ENCODE results near the gene LRRC4C. TPM values are rescaled to one million over a fixed set of nuclear protein-coding genes. Genes with fewer than 3 reads are reported as not detected.

LRRC4C gene
- total RNA-seq, 1 experiment from 2014 or later, result 0.72 TPM

DNA sequence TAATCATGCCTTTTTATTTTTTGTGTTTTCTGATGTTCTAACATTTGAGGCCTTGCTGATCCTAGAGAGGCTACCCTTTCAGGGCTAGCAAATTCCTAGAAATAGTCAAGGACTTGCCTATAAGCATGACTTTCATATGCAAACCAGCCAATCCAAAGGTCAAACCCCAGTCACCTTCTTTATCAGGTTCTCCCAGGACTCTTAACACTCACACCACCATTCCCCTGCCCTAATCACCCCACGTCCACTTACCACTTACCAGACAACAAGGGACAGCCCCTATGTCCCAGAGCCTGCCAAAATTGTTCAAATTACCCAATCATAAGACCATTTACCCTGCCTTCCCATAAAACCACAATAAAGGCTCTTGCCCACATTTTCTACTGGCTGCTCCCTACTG lies 1339.8 kb downstream of the LRRC4C start (continued):
- no peak for TF ChIP-seq NR1H2 (CRISPR knock-in tag; IDR thresholded peaks at IDR 0.05)

DNA sequence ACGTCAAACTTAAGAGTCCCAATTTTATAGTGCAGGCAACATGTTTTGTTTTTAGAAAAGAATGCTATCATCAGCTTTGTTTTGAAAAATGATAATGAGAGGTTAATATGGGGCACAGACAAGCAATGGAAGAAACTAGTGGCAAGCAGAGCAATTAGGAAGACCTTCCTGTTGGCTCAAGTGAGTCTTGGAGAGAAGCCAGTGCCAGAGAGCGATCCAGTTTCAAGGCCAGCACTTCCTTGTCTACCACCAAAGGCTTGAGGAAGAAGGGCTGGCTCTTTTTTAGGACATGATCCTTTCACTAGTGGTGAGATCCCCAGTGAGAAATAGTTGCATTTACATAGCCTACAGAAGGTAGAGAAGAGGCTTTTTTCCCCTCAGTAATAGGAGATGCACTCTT lies 1340.7 kb downstream of the LRRC4C start:
- TF ChIP-seq EMX1 (CRISPR knock-in tag; IDR thresholded peaks at IDR 0.05), result no peak
- no peak for TF ChIP-seq ZNF423 (CRISPR knock-in tag; IDR thresholded peaks at IDR 0.05)
- TF ChIP-seq ZNF121 (CRISPR knock-in tag; IDR thresholded peaks at IDR 0.05), result no peak
- no peak for TF ChIP-seq ATF1 (CRISPR knock-in tag; IDR thresholded peaks at IDR 0.05)
- TF ChIP-seq ESRRA (CRISPR knock-in tag; IDR thresholded peaks at IDR 0.05; ENCODE audit: borderline replicate concordance), result no peak
- no peak for TF ChIP-seq AR (CRISPR knock-in tag; IDR thresholded peaks at IDR 0.05)
- TF ChIP-seq, protein P1, sequence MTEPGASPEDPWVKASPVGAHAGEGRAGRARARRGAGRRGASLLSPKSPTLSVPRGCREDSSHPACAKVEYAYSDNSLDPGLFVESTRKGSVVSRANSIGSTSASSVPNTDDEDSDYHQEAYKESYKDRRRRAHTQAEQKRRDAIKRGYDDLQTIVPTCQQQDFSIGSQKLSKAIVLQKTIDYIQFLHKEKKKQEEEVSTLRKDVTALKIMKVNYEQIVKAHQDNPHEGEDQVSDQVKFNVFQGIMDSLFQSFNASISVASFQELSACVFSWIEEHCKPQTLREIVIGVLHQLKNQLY (CRISPR knock-in tag; IDR thresholded peaks at IDR 0.05), result no peak
- no peak for TF ChIP-seq RELA (CRISPR knock-in tag; IDR thresholded peaks at IDR 0.05; ENCODE audit: borderline replicate concordance)
- TF ChIP-seq ZMAT4 (CRISPR knock-in tag; IDR thresholded peaks at IDR 0.05), result no peak
- TF ChIP-seq, protein P2, sequence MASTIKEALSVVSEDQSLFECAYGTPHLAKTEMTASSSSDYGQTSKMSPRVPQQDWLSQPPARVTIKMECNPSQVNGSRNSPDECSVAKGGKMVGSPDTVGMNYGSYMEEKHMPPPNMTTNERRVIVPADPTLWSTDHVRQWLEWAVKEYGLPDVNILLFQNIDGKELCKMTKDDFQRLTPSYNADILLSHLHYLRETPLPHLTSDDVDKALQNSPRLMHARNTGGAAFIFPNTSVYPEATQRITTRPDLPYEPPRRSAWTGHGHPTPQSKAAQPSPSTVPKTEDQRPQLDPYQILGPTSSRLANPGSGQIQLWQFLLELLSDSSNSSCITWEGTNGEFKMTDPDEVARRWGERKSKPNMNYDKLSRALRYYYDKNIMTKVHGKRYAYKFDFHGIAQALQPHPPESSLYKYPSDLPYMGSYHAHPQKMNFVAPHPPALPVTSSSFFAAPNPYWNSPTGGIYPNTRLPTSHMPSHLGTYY (CRISPR knock-in tag; IDR thresholded peaks at IDR 0.05), result no peak
- TF ChIP-seq ZNF416 (CRISPR knock-in tag; IDR thresholded peaks at IDR 0.05), result no peak
- TF ChIP-seq SMAD4 (CRISPR knock-in tag; IDR thresholded peaks at IDR 0.05), result no peak
- TF ChIP-seq NFE2L1 (CRISPR knock-in tag; IDR thresholded peaks at IDR 0.05), result no peak
- TF ChIP-seq, protein P3, sequence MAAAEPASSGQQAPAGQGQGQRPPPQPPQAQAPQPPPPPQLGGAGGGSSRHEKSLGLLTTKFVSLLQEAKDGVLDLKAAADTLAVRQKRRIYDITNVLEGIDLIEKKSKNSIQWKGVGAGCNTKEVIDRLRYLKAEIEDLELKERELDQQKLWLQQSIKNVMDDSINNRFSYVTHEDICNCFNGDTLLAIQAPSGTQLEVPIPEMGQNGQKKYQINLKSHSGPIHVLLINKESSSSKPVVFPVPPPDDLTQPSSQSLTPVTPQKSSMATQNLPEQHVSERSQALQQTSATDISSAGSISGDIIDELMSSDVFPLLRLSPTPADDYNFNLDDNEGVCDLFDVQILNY (CRISPR knock-in tag; IDR thresholded peaks at IDR 0.05), result no peak
- no peak for TF ChIP-seq NFATC4 (CRISPR knock-in tag; IDR thresholded peaks at IDR 0.05)
- TF ChIP-seq AFF4 (CRISPR knock-in tag; IDR thresholded peaks at IDR 0.05; ENCODE audit: borderline replicate concordance), result no peak
- TF ChIP-seq PRDM15 (CRISPR knock-in tag; IDR thresholded peaks at IDR 0.05), result no peak
- Mint-ChIP-seq H3K27me3 (ENCODE audit: low read depth) (peaks cover 5% of the 10 kb centered on the region), H3K36me3 (peaks cover 30% of the 10 kb centered on the region), H3K27ac (no peak overlapping the region), H3K4me3 (no peak overlapping the region), H3K9me3 (peaks cover 71% of the 10 kb centered on the region), H3K4me1 (peaks cover 8% of the 10 kb centered on the region)
- DNase-seq (ENCODE audit: low spot score) (no peak), ATAC-seq (no peak)
- CTCF ChIA-PET, result no interaction called here
- POLR2A ChIA-PET, result no interaction called here
